HCT116 (cell line): ENCODE data around the gene TMEM132D.

Experiments used
- CTCF ChIP-seq, 3 experiments: fragments of 200-600 bp in 1 of 3; sonication (generic) in 1 of 3; IDR thresholded peaks in 2 of 3; conservative IDR thresholded peaks in 1 of 3; 2 replicates each; pipeline ENCODE4 v1.5.1; 2012 to 2017; ENCODE audit warnings: low read depth in 2 of 3, low read length in 2 of 3, antibody characterized with exemption in 1 of 3, borderline replicate concordance in 1 of 3, control low read depth in 1 of 3, mild to moderate bottlenecking in 1 of 3, mixed read lengths in 1 of 3, mixed run types in 1 of 3, moderate library complexity in 1 of 3; ENCODE audit not compliant: insufficient read depth in 1 of 3
- SP1 ChIP-seq: IDR thresholded peaks from 2 replicates; pipeline ENCODE4 v1.6.1; 2012; ENCODE audit warnings: low read depth

GRCh38 chr12:129084875-129085826, 818.7 kb downstream of the TMEM132D start:
- TF ChIP-seq CTCF (IDR thresholded peaks at IDR 0.05 in 2 of 3, conservative IDR thresholded peaks at IDR 0.05 in 1 of 3; ENCODE audit: borderline replicate concordance in 1 of 3, insufficient read depth in 1 of 3, low read depth in 2 of 3, low read length in 2 of 3) (no peak), SP1 (no peak)
